NB4 (cell line): ENCODE measurements around the gene ACSL6.

ENCODE experiments used
- CTCF ChIP-seq: IDR thresholded peaks from one replicate; pipeline ENCODE4 v1.5.1; 2012; ENCODE audit warnings: low read depth, low read length
- MAX ChIP-seq: IDR thresholded peaks from 2 replicates; pipeline ENCODE4 v1.6.1; 2011; ENCODE audit warnings: low read depth, low read length
- MYC ChIP-seq: IDR thresholded peaks from 2 replicates; pipeline ENCODE4 v1.6.1; 2011; ENCODE audit warnings: low read depth, low read length
- POLR2A ChIP-seq: IDR thresholded peaks from 2 replicates; pipeline ENCODE4 v1.6.1; 2011; ENCODE audit warnings: mild to moderate bottlenecking; ENCODE audit not compliant: insufficient read length; ENCODE audit errors: extremely low read depth

GRCh38 chr5:132059696-132060500, 48.4 kb upstream of the ACSL6 start:
- TF ChIP-seq CTCF (no peak), MAX (no peak), POLR2A (no peak), MYC (no peak)
